Activated CD4-positive, CD25-positive, alpha-beta regulatory T cell treated with anti-CD3 and anti-CD28 coated beads, Interleukin-2, amount 50 U/mL, for 72 hours (primary cell): ENCODE measurements around the gene BRF1.
"Not testable (repeated sequence)": the region's sequence is repeated elsewhere in the genome, so short reads cannot be mapped to it uniquely, and the experiment has no call there.

Experiments used
- DNase-seq: peaks from one replicate; pipeline ENCODE4 v3.0.0; 2021

The BRF1 gene, protein sequence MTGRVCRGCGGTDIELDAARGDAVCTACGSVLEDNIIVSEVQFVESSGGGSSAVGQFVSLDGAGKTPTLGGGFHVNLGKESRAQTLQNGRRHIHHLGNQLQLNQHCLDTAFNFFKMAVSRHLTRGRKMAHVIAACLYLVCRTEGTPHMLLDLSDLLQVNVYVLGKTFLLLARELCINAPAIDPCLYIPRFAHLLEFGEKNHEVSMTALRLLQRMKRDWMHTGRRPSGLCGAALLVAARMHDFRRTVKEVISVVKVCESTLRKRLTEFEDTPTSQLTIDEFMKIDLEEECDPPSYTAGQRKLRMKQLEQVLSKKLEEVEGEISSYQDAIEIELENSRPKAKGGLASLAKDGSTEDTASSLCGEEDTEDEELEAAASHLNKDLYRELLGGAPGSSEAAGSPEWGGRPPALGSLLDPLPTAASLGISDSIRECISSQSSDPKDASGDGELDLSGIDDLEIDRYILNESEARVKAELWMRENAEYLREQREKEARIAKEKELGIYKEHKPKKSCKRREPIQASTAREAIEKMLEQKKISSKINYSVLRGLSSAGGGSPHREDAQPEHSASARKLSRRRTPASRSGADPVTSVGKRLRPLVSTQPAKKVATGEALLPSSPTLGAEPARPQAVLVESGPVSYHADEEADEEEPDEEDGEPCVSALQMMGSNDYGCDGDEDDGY

DNA sequence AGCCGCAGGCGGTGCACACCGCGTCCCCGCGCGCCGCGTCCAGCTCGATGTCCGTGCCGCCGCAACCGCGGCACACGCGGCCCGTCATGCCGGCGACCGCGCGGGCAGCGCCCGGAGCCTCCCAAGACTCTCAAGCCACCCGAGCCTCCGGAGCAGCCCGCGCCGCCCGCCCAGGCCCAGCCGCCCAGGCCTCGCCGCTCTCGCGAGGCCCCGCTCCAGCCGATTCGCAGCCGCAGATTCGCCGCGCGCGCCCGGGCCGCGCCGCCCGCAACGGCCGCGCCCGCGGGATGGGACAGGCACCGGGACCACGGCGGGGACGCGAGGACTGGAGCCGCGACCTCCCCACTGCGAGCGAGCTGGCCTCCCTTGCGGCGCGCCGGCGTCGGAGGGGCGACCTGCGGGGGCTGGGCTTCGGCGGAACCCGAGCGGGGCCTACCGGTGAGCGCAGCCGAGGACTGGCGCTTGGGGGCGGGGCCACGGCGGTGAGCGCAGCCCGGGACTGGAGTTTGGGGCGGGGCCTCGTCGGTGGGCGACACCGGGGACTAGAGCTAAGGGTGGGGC lies at the start of gene BRF1:
BRF1 (minus strand) TSS at position 460 of the 561 bp plus-strand sequence; CDS start at position 88, 372 bp downstream.
- DNase-seq = peak; percentile 97

DNA sequence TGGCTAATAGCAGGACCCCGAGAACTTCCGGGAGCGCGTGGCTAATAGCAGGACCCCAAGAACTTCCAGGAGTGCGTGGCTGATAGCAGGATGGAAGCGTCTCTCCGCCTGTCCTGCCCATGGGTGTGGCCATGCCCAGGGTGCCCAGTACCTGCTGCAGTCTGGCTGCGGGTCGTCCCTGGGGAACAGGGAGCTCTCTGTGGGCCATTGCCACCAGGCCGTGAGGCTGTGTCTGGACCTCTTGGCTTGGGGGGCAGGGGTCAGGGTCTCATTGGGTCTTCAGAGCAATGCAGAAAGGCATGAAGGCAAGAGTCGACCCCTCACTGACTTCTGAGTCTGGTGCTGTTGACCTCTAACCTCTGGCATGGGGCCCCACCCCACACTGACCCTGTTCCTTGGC lies 49.2 kb upstream of the BRF1 start:
- no peak for DNase-seq

DNA sequence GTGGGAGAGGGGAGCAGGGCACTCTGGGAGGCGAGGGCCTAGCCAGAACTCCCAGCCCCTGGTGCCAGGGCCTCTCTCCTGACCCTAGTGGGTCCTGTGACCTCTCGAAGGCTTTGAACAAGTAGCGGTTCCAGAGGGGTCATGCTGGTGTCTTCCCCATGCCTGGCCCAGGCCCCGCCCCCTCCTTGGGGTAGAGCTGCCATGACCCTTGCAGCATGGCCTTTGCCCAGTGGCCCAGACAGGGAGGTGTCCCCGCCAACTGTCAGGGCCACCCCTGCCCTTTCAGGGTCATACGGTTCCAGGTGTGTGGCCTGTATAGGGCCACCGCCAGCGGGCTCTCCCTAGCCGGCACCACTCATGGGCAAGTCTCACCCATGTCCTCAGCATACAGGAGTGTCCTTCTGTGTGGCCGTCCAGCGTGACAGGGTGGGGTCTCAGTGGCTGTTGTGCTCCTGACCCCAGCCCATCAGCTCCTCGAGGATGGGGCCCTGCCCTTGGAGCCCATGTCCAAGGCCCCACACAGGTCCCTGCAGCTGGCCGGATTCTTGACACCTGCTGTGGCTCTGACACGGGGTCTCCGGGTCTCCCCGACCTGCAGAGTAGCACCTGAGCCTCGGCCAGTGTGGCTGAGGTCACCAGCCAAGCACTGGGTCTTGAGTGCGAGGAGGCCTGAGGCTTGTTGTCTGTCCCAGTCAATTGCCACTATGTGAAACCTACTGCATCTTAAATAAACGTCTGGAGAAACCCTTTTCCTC lies 48.3 kb upstream of the BRF1 start:
- no peak for DNase-seq

DNA sequence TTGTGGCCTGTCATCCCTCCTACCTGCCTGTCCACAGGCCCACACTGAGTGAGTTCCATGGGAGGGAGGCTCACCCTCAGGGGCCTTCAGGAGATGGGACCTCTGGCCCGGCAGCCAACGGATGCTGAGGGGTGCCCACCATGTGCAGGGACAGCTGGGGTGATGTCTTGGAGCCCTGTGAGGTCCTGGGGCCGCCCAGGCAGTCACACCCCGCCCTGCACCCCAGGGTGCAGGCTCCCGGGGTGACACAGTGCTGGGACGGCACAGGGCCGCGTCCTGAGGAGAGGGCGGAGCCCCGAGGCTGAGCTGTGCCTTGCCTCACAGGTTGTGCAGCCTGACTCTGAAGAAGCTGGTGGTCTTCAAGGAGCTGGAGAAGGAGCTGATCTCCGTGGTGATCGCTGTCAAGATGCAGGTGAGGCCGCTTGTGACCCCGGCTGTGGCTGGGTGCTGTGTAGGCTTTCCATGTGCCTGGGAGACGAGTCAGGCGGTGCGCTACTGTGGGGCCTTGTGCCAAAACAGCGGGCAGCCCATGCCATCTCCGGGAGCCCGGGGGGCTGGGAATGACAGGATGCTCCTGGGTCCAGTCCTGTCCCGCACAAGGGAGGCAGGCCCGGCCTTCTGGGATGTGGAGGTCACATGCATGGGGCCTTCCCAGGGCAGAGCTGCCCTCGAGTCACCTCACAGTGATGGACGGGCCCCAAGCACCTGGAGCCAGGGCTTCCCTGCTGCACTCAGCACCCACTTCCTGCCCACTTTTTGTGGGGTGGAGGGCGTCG lies 47.6 kb upstream of the BRF1 start:
- no peak for DNase-seq

DNA sequence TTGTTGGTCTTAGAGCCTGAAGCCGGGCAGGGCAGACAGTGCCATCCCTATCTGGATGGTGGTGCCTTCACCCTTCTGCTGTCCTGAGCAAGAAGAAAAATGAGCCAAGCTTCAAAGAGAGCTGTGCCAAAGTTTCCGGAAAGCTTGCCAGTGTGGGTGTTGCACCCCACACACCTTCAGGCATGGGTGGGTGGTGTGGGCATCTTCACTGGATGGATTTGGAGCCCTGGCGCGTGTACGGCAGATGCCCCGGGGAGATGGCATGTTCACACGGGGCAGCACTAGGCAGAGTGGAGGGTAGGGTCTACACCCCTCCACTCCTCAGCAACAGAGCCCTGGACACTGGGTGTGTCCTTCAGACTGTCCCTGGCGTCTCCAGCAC lies 46.8 kb upstream of the BRF1 start:
- no peak for DNase-seq

DNA sequence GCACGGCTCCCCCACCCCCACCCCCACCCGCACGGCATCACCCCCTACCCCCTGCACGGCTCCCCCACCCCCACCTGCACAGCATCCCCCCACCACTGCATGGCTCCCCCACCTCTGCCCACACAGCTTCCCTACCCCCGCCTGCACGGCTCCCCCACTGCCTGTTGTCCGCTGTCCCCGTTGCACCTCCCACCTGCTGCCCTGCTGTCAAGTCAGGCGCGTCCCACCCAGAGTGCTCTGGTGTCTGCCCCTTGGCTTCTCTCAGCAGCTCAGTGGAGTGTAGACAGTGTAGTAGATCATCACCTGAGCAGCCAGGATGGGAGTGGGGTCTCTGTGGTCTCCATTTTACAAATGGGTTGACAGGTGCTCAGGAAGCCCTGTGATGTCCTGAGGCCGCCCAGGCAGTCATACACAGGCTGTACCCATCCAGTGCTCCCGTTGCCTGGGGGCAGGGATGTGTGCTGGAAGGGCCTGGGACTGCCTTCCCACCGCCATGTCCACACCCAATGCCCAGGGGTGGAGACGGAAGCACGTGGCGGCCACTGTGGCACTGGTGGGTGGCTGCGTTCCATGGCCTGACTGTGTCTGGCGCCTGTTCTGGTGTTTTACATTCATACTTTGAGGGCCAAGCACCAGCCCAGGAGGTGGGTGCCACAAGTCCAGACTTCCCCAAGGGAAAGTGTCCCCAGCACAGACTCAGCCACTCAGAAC lies 46.2 kb upstream of the BRF1 start:
- DNase-seq = no peak

DNA sequence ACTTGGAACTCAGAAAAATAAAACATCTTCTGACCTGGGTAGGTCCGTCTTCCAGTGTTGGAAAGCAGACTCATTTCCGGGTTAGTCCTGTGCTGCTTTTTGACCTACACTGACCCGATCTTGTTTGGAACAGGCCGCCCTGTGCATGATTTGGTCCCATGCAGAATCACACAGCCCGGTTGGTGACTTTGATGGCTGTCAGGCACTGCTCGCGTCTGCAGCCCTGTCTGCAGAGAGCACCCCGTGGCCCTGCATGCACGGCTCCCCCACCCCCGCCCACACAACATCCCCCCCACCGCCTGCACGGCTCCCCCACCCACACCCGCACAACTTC lies 45.4 kb upstream of the BRF1 start:
- DNase-seq = no peak

DNA sequence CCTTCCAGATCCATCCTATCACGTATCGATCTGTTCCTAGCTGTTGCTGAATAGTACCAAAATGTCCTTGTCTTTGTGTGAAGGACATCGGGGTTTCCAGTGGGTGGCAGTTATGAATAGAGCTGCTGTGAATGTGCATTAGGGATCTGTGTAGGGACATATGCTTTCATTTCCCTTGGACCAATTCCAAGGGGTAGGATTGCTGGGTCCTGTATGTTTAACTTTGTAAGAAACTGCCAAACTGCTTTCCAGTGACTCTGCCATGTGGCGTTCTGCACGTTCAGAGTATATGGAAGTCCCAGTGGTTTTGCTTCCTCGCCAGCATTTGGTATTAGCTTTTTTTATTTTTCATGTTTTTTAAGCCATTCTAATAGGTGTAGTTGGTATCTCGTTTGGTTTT lies 42.4 kb upstream of the BRF1 start:
- DNase-seq = no peak

DNA sequence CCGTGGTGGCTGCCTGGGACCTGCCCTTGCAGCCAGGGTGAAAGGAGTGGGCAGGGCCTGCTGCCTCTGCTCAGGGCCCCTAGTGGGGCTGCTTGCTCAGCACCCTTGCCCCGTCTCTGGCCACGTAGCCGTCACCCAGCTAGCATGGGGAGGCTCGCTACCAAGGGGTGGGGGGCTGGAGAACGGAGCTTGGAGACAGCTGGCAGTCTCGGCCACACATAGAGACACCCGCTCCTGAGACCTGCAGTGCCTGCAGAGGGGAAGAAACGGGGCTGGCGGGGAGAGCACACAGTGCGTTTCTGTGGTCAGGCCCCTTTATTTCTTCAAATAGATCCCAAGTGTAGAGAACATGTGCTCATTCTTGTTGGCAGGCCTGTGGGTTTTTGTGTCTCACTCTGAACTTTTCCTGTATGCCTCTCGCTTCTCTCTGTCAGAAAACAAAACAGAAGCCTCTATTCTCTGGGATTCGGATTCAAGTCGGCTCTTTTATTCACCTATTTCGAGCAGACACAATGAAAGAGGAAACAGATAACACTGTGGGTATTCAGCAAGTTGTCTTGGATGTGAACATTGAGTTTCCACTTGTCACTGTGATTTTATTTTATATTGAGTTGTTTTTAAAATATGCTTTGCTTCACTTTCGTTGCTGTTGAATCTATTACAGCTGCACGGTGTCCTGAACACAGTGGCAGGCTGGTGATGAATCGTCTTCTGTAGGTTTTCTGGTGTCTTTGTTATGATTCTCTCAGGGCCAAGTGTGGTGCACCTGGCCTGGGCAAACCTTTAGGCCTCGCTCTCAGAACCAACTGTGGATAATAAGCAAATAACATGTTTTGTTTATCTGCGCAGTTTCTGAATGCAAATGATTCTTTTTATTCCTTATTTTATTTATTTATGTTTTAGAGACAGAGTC lies 40.3 kb upstream of the BRF1 start:
- no peak for DNase-seq

DNA sequence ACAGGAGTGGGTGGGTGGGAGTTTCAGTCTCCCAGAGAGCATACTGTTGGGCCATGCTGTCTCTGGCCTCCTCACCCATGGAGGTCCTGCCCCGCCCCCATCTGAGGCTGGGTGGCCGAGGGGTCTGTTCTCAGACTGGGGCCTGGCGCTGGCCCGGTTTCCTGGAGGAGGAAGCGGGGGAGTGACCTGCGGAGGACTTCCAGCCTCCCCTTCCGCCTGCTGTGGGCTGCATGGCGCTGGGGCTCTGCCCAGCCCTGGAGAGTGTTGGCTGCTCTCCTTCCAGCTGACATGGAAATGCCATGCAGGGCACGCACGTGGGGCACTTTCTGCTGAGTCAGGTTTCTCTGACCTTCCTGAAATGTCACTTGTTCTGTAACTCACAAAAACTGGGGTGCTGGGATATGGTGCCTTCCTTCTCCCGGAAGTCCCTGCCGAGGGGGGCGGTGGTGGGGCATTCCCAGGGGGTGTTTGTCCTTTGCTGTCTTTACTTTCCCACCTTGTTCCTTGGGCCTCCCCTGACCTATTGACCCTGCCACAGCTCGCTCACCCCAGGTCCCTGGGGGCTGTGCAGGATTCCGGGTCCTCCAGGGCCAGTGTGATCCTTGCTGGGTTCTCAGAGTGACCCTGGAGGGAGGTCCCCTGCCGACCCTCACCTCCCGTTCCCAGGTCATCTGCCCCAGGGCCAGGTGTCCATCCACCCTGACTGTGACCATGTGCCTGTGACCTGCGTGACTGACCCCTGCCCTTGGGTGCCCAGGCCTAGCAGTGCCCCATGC lies 37.4 kb upstream of the BRF1 start:
- DNase-seq = no peak

DNA sequence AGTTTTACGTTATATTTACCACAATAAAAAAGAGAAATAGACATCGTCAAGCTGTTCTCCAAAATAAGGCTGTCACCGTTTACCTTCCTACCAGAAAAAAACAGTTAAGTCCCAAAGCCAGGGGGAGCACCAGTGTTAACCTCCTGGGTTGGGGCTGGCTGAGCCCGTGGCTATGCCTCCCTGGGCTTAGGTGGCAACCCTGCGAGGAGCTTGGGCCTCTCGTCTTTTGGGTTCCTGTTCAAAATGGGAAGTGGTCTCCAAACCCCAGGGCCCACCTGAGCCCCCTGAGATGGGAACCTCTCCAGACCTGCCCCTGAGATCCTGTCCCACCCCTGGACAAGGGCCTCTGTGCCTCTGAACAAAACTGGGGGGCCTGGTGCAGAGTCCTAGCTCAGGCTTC lies 36.6 kb upstream of the BRF1 start:
- no peak for DNase-seq

DNA sequence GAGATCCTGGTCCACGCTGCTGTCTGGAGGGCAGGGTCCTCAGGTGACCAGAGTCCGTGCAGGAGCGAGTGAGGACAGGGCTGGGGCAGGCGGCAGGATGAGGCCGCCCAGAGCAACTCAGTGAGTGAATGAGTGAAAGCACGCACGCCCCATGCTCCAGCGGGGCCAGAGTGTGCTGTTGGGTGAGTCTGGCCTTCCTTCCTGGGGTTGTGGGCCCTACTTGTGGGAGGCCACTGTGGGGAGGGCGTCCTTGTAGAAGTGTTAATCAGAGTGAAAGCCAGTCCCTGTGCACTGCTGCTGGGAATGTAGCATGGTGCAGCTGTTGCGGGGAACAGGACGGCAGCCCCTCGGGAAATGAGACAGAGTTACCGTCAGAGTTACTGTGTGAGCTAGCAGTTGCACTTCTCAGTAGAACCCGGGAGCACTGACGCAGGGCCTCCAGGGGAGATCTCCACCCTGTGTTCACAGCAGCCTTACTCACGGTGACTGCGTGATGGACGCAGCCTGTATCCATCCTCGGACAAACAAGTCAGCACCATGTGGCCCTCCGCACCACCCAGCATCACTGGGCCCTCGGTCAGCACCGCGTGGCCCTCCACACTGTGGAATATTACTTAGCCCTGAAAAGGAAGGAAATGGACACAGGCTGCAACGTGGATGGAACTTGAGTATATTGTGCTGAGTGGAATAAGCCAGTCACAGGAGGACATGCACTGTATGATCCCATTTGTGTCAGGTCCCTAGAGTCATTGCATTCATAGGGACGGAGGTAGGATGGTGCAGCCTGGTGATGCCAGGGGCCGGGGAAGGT lies 35.9 kb upstream of the BRF1 start:
- DNase-seq = no peak

DNA sequence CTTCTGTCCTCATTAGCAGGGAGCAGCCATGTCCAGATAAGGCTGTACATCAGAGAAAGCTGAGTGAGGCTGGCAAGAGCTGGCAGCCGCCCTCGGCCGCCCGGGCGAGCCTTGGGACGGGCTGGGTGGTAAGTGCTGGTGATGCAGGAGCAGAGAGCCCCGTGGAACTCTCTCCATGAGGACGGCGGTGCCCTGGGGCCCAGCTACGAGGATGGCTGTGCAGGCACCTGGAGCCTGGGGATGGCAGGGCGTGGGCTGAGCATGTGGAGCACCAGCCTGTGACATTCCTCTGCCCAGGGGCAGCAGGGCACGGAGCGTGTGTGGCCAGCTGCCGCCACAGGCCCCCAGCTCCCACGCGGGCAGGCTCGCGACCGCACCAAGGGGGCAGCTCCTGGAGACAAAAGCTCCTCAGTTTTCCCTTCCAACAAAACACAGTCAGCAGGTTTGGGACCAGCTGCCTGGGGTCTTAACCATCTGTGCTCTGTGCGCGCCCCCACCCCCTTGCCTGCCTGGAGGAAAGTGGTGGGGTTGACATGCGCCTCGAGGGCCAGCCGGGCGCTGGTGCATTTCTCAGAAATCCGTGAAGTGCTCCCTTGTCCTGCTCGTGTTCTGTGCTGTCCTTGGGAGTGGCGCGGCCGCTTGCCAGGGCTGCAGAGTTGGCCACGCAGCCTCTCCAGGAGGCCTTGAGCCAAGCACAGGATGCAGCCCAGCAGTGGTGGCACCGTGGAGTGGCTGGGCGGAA lies 35.1 kb upstream of the BRF1 start:
- DNase-seq = no peak

DNA sequence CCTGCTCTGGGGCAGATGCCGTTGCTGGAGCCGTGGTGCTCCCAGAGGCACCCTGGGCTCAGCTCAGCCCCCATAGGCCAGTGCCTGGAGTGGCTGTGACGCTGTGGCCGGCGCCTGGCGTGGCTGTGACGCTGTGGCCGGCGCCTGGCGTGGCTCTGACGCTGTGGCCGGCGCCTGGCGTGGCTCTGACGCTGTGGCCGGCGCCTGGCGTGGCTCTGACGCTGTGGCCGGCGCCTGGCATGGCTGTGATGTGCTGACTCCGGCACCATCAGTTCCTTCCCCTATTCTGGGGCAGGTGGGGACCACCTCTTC lies 34.4 kb upstream of the BRF1 start:
- not testable (repeated sequence) for DNase-seq

DNA sequence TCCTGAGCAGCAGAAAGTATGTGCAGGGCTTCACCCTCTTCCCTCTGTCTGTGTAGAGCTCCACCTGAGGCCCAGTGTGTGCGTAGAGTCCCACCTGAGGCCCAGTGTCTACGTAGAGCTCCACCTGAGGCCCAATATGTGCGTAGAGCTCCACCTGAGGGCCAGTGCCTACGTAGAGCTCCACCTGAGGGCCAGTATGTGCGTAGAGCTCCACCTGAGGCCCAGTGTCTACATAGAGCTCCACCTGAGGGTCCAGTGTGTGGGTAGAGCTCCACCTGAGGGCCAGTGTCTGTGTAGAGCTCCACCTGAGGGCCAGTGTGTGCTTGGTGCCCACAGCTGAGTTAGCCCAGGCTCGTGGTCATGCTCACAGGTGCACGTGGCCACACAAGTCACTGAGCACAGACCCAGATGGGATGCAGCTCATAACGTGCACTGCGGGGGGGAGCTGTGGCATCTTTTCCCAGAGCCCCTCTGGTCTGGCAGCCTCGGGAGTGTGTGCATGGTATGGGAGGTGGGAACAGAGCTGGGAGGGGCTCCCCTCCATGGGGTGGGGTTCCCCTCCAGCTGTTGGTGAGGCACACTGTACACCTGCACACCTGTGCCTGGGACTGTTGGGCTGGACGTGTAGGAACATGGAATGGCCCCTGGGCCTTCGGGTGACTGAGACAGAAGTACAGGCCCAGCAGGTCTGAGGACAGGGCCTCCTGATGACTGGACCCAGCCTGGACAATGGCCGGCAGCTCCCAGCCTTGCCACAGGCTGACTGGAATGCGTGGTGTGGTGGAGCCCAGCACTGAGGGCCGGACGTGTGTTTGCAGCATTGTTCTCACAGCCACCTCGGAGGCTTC lies 33.8 kb upstream of the BRF1 start:
- DNase-seq = no peak

DNA sequence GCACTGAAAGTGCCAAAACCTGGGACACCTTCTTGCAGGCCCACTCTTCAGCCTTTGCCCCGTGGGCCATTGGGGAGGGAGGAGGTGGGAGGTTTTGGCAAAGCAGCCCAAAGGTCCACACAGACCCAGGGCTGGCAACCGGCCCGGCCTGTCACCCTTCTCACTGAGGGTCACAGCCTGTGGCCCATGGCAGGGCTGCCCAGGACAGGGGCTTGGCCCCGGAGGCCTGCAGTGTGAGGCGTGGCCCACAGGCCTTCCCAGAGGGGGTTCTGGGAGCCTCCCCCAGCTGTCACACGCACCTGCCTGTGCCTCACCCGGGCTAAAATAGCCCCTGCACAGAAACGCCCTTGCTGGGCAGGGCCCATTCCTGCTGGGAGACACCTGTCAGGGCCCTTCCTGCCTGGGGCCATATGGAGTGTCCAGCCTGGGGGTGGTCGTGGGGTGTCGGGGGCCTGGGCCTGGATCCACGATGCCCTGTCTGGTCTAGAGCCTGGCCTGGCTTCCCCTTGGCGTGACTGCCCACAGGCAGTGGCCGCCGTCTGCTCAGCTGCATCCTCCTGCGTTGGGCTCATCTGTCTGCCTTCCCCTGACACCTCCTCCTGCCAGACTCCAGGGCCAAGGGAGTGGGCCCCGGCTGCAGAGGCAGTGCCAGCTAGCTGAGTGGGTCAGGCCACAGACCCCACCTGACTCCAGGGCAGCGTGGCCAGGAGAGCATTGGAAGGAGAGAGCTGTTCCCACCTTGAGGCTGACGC lies 33.0 kb upstream of the BRF1 start:
- DNase-seq = no peak

DNA sequence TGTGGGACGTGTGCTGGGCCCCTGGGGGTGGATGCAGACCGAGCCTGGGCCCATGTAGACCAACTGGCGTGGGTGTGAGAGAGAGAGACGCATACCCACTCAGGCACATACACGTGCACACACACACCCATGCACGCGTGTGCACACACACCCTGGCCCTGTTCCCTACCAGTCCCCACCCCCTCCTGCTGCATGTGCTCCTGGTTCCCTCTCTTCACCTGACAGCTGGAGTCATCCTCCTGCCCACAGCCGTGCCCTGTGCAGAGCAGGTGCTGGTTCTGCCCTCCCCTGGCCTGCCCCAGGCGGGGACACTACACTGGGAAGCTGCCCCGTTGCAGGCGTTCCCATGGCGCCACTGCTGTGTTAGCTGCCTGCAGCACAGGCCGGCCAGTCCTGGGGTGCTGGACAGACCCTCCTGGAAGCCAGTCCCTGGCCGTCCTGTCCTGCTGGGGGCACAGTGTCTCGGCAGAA lies 32.3 kb upstream of the BRF1 start:
- no peak for DNase-seq
